GM04503 (cell line): ENCODE measurements around the gene PRR14.
A peak's percentile ranks its signal among the peaks of the same experiment; 100 is the strongest.
"Not testable (repeated sequence)": the region's sequence is repeated elsewhere in the genome, so short reads cannot be mapped to it uniquely, and the experiment has no call there.

ENCODE experiments used
- DNase-seq: peaks from one replicate; pipeline ENCODE4 v3.0.0-alpha.2; 2012; ENCODE audit warnings: low read depth

PRR14 gene

GRCh38 chr16:30692396-30693064 lies 41.8 kb downstream of the PRR14 start:
- DNase-seq = no peak

- DNase-seq = no peak
These were observed 44.4 kb downstream of the PRR14 start for GRCh38 chr16:30694926-30695693.

- DNase-seq = not testable (repeated sequence)
These were observed 45.9 kb downstream of the PRR14 start for GRCh38 chr16:30696646-30697045.

GRCh38 chr16:30697264-30698138 lies 46.7 kb downstream of the PRR14 start:
- no peak for DNase-seq

- peak; percentile 67 for DNase-seq
These were observed 47.5 kb downstream of the PRR14 start for GRCh38 chr16:30698139-30698815.

GRCh38 chr16:30698816-30699614 lies 48.3 kb downstream of the PRR14 start, which contains the start of gene SRCAP:
Gene SRCAP, plus strand, starts transcription at chr16:30699171. Its CDS starts 1,654 bp downstream, at chr16:30700825.
- no peak for DNase-seq

GRCh38 chr16:30699615-30700099 lies 48.9 kb downstream of the PRR14 start:
- no peak for DNase-seq

- DNase-seq = no peak
These were observed 49.7 kb downstream of the PRR14 start for GRCh38 chr16:30700491-30700890.

GRCh38 chr16:30700971-30701370 lies 50.2 kb downstream of the PRR14 start:
- DNase-seq = no peak

- not testable (repeated sequence) for DNase-seq
These were observed 52.3 kb downstream of the PRR14 start for GRCh38 chr16:30703071-30703470.

- no peak for DNase-seq
These were observed 53.2 kb downstream of the PRR14 start for GRCh38 chr16:30703971-30704370.
